ENCODE results near the gene DNAH2.

DNA sequence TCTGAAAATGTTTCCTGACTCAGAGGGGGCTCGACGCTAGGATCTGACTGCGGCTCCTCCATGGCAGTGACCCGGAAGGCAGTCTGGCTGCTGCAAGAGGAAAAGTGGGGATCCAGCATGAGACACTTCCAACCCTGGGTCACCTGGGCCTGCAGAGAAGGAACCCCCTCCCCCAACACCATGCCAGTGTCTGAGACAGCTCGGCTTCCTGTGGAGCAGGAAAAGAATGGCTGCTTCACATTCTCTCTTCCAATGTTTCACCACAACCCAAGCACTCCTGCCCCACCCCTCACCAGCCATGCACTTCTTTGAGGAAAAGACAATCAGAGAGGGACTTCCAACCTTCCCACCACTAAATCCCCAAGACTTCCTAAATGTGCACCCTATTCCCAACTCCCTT, 41.0 kb upstream of the DNAH2 start:
- TF ChIP-seq EZH2 (IDR thresholded peaks at IDR 0.05; ENCODE audit: borderline replicate concordance): no peak
- TF ChIP-seq, protein P1, sequence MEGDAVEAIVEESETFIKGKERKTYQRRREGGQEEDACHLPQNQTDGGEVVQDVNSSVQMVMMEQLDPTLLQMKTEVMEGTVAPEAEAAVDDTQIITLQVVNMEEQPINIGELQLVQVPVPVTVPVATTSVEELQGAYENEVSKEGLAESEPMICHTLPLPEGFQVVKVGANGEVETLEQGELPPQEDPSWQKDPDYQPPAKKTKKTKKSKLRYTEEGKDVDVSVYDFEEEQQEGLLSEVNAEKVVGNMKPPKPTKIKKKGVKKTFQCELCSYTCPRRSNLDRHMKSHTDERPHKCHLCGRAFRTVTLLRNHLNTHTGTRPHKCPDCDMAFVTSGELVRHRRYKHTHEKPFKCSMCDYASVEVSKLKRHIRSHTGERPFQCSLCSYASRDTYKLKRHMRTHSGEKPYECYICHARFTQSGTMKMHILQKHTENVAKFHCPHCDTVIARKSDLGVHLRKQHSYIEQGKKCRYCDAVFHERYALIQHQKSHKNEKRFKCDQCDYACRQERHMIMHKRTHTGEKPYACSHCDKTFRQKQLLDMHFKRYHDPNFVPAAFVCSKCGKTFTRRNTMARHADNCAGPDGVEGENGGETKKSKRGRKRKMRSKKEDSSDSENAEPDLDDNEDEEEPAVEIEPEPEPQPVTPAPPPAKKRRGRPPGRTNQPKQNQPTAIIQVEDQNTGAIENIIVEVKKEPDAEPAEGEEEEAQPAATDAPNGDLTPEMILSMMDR (IDR thresholded peaks at IDR 0.05; ENCODE audit: poor library complexity): no peak

Measured in hepatocyte (in vitro differentiated cells).